GM10248 (cell line): ENCODE data around the gene FAM222B.

Source experiments
- CTCF ChIA-PET: fragments of 300-600 bp; sonication (Branson Sonifier 250); formaldehyde crosslinking; extraction: SDS; loops from one replicate; lab custom pipeline; 2021; ENCODE audit warnings: antibody characterized with exemption; lab: Yijun Ruan, JAX
- POLR2A ChIA-PET: fragments of 350-650 bp; sonication (Branson Sonifier 250); formaldehyde crosslinking; extraction: SDS; loops from one replicate; lab custom pipeline; 2020; ENCODE audit warnings: antibody characterized with exemption; lab: Yijun Ruan, JAX
- DNase-seq: peaks from one replicate; pipeline ENCODE4 v3.0.0; 2012; ENCODE audit errors: extremely low spot score
- CTCF ChIP-seq: IDR thresholded peaks from 2 replicates; pipeline ENCODE4 v1.5.1; 2012; ENCODE audit warnings: mild to moderate bottlenecking, low read depth; ENCODE audit errors: extremely low read depth, missing control alignments, control extremely low read depth

The FAM222B gene

DNA sequence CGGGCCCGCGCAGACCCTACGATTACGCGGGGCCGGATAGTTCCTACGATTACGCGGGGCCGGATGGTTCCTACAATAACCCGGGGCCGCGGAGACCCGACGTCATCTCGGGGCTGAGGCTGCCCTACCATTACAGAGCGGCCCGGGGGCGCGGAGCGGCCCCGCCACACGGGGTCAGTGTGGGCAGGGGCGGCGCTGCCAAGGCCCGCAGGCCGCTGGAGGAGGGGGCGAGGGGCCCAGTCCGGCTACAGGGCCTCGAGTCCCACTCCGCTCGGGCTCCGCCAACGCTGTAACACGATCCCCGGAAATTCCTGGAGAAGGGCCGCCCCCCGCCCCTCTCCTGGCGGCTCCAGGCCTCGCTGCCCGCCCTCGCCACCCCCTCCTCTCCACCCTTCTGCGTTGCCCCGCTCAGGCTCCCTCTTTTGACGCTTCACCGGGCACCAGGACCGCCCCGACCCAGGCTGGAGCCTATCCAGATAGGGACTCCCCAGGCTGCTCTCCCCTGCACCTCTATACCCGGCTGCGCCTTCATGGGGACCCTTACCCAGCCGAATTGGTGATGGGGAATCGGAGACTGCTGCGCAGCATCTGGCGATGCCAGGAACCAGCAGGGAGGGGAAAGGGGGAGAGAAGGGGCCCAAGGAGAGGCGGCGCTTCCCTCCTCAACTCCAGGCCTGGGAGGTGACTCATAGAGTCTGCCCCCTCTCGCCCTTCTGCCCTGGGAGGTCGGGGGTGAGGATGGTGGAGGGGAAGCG is 124.8 kb downstream of the FAM222B start, which contains the start of gene RAB34:
TSS of gene RAB34 (minus strand) at position 291 of the 755 bp plus-strand sequence. CDS start 602 bp downstream, outside the sequence.
- CTCF ChIA-PET = interaction anchor here (1.6 kb wide), 1 partner anchor 16 kb away, joined by 5 read pairs; no protein-coding TSS in a partner anchor
- POLR2A ChIA-PET = no interaction called here
- peak; percentile 23 for TF ChIP-seq CTCF
- no peak for DNase-seq

GRCh38 chr17:28716740-28717577 is 125.6 kb downstream of the FAM222B start:
- no peak for DNase-seq
- CTCF ChIA-PET = interaction anchor here (0.7 to 2.9 kb wide), 3 partner anchors 10 to 73 kb away, joined by 3 to 13 read pairs (median 5); partner anchors contain the start of gene TLCD1

DNA sequence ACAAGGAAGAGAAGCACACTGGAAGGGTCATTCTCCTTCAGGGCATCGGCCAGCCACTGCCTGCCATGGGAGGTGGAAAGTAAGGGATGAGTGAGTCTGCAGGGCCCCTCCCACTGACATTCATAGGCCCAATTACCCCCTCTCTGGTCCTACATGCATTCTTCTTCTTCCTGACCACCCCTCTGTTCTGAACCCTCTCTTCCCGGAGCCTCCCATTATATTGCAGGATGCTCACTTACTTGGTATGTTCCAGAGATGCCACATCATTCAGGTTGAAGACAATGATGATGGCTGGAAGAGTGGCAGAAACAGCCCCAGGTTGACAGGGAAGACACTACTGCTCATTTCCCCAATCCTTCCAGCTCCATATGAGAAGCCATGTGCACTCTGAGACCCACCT is 127.4 kb downstream of the FAM222B start:
- DNase-seq = no peak
- ChIA-PET CTCF (interaction anchor here (0.7 to 2.9 kb wide), 2 partner anchors 12 to 35 kb away, joined by 3 to 13 read pairs; partner anchors contain the start of gene TLCD1), POLR2A (interaction anchor here (0.5 to 0.6 kb wide), 2 partner anchors 11 to 358 kb away, joined by 3 to 4 read pairs; partner anchors contain the start of gene POLDIP2)
- TF ChIP-seq CTCF = no peak

More at GRCh38 chr17:28716740-28717577, 125.6 kb downstream of the FAM222B start:
- no peak for TF ChIP-seq CTCF
- POLR2A ChIA-PET = no interaction called here

DNA sequence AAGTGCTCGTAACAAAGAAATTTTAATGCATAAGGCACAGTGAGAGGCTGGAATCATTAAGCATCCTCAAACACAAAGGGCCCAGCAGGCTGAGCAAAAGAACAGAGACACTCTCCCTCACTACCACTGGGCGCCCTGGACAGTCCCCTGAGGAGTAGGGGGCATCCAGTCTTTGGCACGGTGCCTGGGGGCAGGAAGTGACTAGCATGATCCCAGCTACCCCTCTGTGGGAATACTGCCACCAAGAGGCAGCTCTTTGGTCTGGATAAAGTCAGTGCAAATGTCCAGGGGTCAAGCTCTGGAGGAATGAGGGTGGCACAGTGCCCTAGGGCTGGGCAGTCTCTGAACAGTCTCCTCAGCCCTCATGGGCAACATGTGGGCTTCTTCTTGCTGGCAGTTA is 128.3 kb downstream of the FAM222B start:
- TF ChIP-seq CTCF = no peak
- ChIA-PET CTCF (interaction anchor here (2.9 kb wide), 1 partner anchor 13 kb away, joined by 13 read pairs; the partner anchor contains the start of gene TLCD1), POLR2A (no interaction called here)
- no peak for DNase-seq

DNA sequence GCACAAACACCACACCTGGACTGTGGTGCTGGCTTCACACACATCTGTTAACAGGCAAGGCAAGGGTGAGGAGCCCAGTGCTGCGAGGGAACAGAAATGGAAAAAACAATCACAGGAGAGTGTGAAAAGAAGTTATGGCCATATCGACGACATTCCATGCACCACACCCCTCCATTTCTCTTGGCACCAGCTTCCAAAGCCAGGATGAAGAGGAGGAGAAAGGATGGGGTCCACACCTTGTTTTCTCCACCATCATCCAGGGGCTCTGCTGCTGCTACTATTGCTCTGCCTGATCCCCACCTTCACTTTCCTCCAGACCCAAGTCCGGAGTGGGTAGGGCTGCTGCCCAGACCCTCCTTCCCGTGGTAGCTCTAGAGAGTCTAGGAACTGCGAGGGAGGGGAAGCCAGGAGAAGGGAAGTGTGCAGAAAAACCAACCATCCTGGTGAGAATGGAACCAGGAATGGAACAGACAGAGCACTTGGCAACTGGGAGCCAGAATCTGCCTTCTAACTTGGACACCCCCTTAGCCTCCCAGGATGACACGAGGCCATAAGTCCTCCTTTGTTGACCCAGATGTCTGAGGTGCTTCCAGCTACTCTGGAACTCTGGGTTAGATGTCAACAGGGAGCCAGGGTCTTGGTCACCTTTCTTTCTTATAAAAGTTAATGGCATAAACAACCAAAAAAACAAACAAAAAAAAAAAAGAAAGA is 129.7 kb downstream of the FAM222B start:
- CTCF ChIA-PET = interaction anchor here (1.0 to 4.0 kb wide), 6 partner anchors 11 to 66 kb away, joined by 3 to 25 read pairs (median 4); partner anchors contain the start of gene TLCD1

More for the DNA sequence above, 129.7 kb downstream of the FAM222B start:
- no peak for TF ChIP-seq CTCF
- POLR2A ChIA-PET = interaction anchor here (0.5 kb wide), 1 partner anchor 580 kb away, joined by 6 read pairs; no protein-coding TSS in a partner anchor
- DNase-seq = no peak
